Fibroblast of lung (primary cell): ENCODE measurements around the gene RNF224.

Experiments
- EZH2 ChIP-seq: IDR thresholded peaks from 2 replicates; pipeline ENCODE4 v1.5.1; 2012; ENCODE audit warnings: low read length, control low read depth, mild to moderate bottlenecking; ENCODE audit errors: missing control alignments
- TF ChIP-seq, protein P1 (sequence below), 2 donors: IDR thresholded peaks in 1 of 2; conservative IDR thresholded peaks in 1 of 2; 1 replicate in 1 of 2; 2 replicates in 1 of 2; pipeline ENCODE4 v1.5.1; 2011 to 2012; ENCODE audit warnings: low read length in 2 of 2, control low read depth in 1 of 2, inconsistent platforms in 1 of 2, low read depth in 1 of 2, mild to moderate bottlenecking in 1 of 2

DNA sequence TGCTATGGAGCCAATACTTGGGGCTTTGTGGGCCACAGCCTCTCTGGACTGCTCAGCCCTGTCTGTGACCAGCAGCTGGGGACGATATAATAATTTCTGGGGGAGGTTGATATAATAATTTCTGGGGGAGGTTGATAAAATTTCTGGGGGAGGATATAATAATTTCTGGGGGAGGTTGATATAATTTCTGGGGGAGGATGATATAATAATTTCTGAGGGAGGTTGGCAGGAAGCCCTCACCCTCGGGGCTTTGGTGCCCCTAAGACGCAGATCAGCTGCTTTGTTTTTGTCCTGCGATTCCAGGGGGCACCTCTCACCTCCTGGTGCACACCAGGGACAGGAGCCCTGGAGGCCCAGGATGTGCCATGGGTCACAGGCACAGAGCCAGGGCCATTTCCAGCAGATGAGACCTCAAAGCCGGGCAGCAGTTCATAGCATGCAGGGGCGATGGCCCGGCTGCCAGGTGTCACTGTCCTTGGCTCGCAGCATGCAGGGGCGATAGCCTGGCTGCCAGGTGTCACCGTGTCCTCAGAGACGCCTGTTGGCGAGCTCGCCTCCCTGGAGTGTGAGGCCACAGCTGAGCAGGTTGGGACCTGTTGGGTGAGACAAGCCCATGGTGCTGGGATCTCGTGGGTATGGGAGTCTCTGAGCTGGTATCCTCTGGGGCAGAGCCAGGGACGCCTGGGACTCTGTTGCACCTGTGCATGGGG lies 46.5 kb downstream of the RNF224 start:
- TF ChIP-seq, protein P1, sequence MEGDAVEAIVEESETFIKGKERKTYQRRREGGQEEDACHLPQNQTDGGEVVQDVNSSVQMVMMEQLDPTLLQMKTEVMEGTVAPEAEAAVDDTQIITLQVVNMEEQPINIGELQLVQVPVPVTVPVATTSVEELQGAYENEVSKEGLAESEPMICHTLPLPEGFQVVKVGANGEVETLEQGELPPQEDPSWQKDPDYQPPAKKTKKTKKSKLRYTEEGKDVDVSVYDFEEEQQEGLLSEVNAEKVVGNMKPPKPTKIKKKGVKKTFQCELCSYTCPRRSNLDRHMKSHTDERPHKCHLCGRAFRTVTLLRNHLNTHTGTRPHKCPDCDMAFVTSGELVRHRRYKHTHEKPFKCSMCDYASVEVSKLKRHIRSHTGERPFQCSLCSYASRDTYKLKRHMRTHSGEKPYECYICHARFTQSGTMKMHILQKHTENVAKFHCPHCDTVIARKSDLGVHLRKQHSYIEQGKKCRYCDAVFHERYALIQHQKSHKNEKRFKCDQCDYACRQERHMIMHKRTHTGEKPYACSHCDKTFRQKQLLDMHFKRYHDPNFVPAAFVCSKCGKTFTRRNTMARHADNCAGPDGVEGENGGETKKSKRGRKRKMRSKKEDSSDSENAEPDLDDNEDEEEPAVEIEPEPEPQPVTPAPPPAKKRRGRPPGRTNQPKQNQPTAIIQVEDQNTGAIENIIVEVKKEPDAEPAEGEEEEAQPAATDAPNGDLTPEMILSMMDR (conservative IDR thresholded peaks at IDR 0.05 in 1 of 2, IDR thresholded peaks at IDR 0.05 in 1 of 2; ENCODE audit: low read depth in 1 of 2, low read length in 2 of 2) = no peak
- no peak for TF ChIP-seq EZH2
